ENCODE data around the gene RASA1.

Gene RASA1

DNA sequence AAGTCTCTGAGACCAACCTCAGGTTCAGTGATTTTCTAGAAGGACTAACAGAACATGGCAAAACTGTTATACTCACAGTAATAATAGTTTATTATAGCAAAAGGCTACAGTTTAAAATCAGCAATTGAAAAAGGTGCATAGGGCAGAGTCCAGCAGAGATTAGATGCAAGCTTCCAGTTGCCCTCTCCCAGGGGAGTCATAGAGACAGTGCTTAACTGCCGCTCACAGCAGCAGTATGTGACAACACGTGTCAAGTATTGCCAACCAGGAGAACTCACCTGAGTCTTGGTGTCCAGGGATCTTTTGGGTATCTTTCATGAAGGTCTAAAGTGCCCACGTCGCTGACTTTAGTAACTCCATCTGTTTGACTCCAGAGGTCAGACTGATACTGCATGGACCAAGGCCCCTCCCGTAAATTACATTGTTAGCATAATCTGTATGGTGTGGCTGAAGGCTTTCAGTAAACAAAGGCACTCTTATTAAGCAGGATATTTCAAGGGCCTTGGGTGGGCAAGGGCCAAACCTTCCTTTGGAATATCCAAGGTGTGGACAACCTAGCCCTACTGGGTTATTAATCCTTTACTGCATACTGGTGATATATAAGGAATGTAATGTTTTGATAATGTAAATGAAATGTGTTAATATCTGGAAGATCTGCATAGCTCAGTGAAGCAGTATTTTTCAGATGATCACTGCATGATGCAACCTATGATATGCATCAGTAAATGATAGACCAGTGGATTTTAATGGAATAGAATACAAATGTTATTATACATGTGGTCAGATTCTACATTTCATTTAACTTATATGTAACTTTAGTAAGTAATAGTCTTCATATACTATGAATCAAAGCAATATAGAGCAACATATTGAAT lies 44.0 kb downstream of the RASA1 start:
- H3K27me3 ChIP-seq (ENCODE audit: insufficient read depth, low read depth) = no peaks in the 10 kb centered on the region
- H3K79me2 ChIP-seq (ENCODE audit: insufficient read depth, low read depth) = 0 out of 2 replicates have a peak, but pooled peaks cover 4% of the 10 kb centered on the region
- no peak overlapping the region for H3K4me3 ChIP-seq (IDR thresholded peaks at IDR 0.05; ENCODE audit: insufficient read depth, low read depth, low read length)
- H3K36me3 ChIP-seq (ENCODE audit: insufficient read depth) = no peaks in the 10 kb centered on the region
- no peaks in the 10 kb centered on the region for H4K20me1 ChIP-seq (ENCODE audit: insufficient read depth)
- no peak overlapping the region for H3K4me2 ChIP-seq
- peaks cover 15% of the 10 kb centered on the region for H3K4me1 ChIP-seq (ENCODE audit: low read depth, poor library complexity, severe bottlenecking)
- TF ChIP-seq, protein P1, sequence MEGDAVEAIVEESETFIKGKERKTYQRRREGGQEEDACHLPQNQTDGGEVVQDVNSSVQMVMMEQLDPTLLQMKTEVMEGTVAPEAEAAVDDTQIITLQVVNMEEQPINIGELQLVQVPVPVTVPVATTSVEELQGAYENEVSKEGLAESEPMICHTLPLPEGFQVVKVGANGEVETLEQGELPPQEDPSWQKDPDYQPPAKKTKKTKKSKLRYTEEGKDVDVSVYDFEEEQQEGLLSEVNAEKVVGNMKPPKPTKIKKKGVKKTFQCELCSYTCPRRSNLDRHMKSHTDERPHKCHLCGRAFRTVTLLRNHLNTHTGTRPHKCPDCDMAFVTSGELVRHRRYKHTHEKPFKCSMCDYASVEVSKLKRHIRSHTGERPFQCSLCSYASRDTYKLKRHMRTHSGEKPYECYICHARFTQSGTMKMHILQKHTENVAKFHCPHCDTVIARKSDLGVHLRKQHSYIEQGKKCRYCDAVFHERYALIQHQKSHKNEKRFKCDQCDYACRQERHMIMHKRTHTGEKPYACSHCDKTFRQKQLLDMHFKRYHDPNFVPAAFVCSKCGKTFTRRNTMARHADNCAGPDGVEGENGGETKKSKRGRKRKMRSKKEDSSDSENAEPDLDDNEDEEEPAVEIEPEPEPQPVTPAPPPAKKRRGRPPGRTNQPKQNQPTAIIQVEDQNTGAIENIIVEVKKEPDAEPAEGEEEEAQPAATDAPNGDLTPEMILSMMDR (conservative IDR thresholded peaks at IDR 0.05; ENCODE audit: low read depth, low read length) = no peak
- H3K9ac ChIP-seq = no peak overlapping the region
- H3K27ac ChIP-seq = no peak overlapping the region
- no peak overlapping the region for H2AFZ ChIP-seq (ENCODE audit: low read depth)

- no peaks in the 10 kb centered on the region for H4K20me1 ChIP-seq (ENCODE audit: insufficient read depth)
- 0 out of 2 replicates have a peak, but pooled peaks cover 4% of the 10 kb centered on the region for H3K79me2 ChIP-seq (ENCODE audit: insufficient read depth, low read depth)
Measured at GRCh38 chr5:87313216-87313615, 45.5 kb downstream of the RASA1 start.

GRCh38 chr5:87319469-87319868 lies 51.8 kb downstream of the RASA1 start:
- TF ChIP-seq, protein P1 (conservative IDR thresholded peaks at IDR 0.05; ENCODE audit: low read depth, low read length) = no peak
- Histone ChIP-seq H3K9ac (no peak overlapping the region), H3K27me3 (ENCODE audit: insufficient read depth, low read depth) (no peaks in the 10 kb centered on the region), H3K79me2 (ENCODE audit: insufficient read depth, low read depth) (no peaks in the 10 kb centered on the region), H3K4me3 (IDR thresholded peaks at IDR 0.05; ENCODE audit: insufficient read depth, low read depth, low read length) (no peak overlapping the region), H3K27ac (no peak overlapping the region), H2AFZ (ENCODE audit: low read depth) (no peak overlapping the region), H4K20me1 (ENCODE audit: insufficient read depth) (no peaks in the 10 kb centered on the region), H3K4me2 (no peak overlapping the region), H3K36me3 (ENCODE audit: insufficient read depth) (no peaks in the 10 kb centered on the region), H3K4me1 (ENCODE audit: low read depth, poor library complexity, severe bottlenecking) (no peaks in the 10 kb centered on the region)

More at GRCh38 chr5:87313216-87313615, 45.5 kb downstream of the RASA1 start:
- H3K27me3 ChIP-seq (ENCODE audit: insufficient read depth, low read depth) = no peaks in the 10 kb centered on the region
- H3K4me2 ChIP-seq = no peak overlapping the region
- no peak overlapping the region for H3K27ac ChIP-seq
- H3K36me3 ChIP-seq (ENCODE audit: insufficient read depth) = no peaks in the 10 kb centered on the region
- H3K9ac ChIP-seq = no peak overlapping the region
- TF ChIP-seq, protein P1 (conservative IDR thresholded peaks at IDR 0.05; ENCODE audit: low read depth, low read length) = no peak
- peaks cover 4% of the 10 kb centered on the region for H3K4me1 ChIP-seq (ENCODE audit: low read depth, poor library complexity, severe bottlenecking)
- no peak overlapping the region for H3K4me3 ChIP-seq (IDR thresholded peaks at IDR 0.05; ENCODE audit: insufficient read depth, low read depth, low read length)
- no peak overlapping the region for H2AFZ ChIP-seq (ENCODE audit: low read depth)

- no peaks in the 10 kb centered on the region for H3K36me3 ChIP-seq (ENCODE audit: insufficient read depth)
- no peaks in the 10 kb centered on the region for H3K4me1 ChIP-seq (ENCODE audit: low read depth, poor library complexity, severe bottlenecking)
- H3K27me3 ChIP-seq (ENCODE audit: insufficient read depth, low read depth) = no peaks in the 10 kb centered on the region
- H3K9ac ChIP-seq = no peak overlapping the region
- TF ChIP-seq, protein P1 (conservative IDR thresholded peaks at IDR 0.05; ENCODE audit: low read depth, low read length) = no peak
- no peaks in the 10 kb centered on the region for H4K20me1 ChIP-seq (ENCODE audit: insufficient read depth)
- no peak overlapping the region for H3K27ac ChIP-seq
- no peak overlapping the region for H2AFZ ChIP-seq (ENCODE audit: low read depth)
- H3K4me3 ChIP-seq (IDR thresholded peaks at IDR 0.05; ENCODE audit: insufficient read depth, low read depth, low read length) = no peak overlapping the region
- H3K79me2 ChIP-seq (ENCODE audit: insufficient read depth, low read depth) = no peaks in the 10 kb centered on the region
- no peak overlapping the region for H3K4me2 ChIP-seq
Measured at GRCh38 chr5:87321605-87322004, 53.9 kb downstream of the RASA1 start.

Data from KMS-11 (cell line).